ENCODE data around the gene FBXL20.

FBXL20 gene

DNA sequence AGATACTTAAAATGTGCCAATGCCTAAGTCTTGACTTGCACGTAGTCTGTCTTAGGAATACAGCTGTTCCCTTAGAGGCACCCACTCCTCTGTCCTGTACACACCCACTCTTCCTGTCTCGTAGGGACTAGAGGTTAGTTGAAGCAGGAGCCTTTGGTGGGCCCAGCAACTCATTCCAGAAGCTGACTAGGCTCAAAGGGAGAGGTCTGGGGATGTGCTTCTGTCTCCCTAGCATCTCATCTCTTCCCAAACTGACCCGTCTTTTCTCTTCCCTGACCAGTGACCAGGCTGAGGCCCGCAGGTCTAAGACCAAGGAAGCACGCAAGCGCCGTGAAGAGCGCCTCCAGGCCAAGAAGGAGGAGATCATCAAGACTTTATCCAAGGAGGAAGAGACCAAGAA, 197.2 kb downstream of the FBXL20 start:
- H4K8ac ChIP-seq (ENCODE audit: low read depth, low read length): no peak overlapping the region
- H3K14ac ChIP-seq (ENCODE audit: low read length): no peak overlapping the region
- H3K79me1 ChIP-seq (ENCODE audit: low read length): peaks cover 7% of the 10 kb centered on the region
- no peak overlapping the region for H2BK120ac ChIP-seq (ENCODE audit: insufficient read depth, low read length, poor library complexity)
- H3K4me1 ChIP-seq (ENCODE audit: control insufficient read depth in 1 of 2, insufficient read depth in 2 of 2, low read length in 2 of 2): peaks cover 4 to 7% of the 10 kb centered on the region in 2 experiments
- H3K27ac ChIP-seq (ENCODE audit: low read depth, low read length): no peak overlapping the region
- H4K12ac ChIP-seq (ENCODE audit: low read depth, low read length): no peak overlapping the region
- DNase-seq: no peak
- H4K91ac ChIP-seq (ENCODE audit: low read depth, low read length): no peak overlapping the region
- H3K79me2 ChIP-seq (ENCODE audit: control insufficient read depth, insufficient read depth, low read length, poor library complexity): peaks cover 9% of the 10 kb centered on the region
- WGBS (ENCODE audit: extremely low coverage, insufficient coverage, insufficient read length): no CpG with 5 or more reads among the region's 8 CpGs
- peaks cover 4% of the 10 kb centered on the region for H3K27me3 ChIP-seq (ENCODE audit: insufficient read depth, low read length)
- H2BK5ac ChIP-seq (ENCODE audit: low read depth, low read length, poor library complexity): no peak overlapping the region
- H3K4me2 ChIP-seq (ENCODE audit: low read length): no peak overlapping the region
- H3K9me3 ChIP-seq (ENCODE audit: insufficient read depth, low read depth, low read length): peaks cover 2% of the 10 kb centered on the region
- H3K9ac ChIP-seq (ENCODE audit: low read length): no peak overlapping the region
- H3K4me3 ChIP-seq (ENCODE audit: low read depth, low read length): no peak overlapping the region
- no peak overlapping the region for H2AK5ac ChIP-seq (ENCODE audit: low read length)
- H3K23ac ChIP-seq (ENCODE audit: low read length): no peak overlapping the region
- H3K36me3 ChIP-seq (ENCODE audit: control insufficient read depth in 1 of 2, insufficient read depth in 2 of 2, low read length in 2 of 2): peaks cover 31 to 41% of the 10 kb centered on the region in 2 experiments
- H3K18ac ChIP-seq (ENCODE audit: low read length): no peak overlapping the region
- no peak overlapping the region for H3K4ac ChIP-seq (ENCODE audit: low read depth, low read length)
- H2BK12ac ChIP-seq (ENCODE audit: low read length): no peak overlapping the region
- H2AFZ ChIP-seq (ENCODE audit: insufficient read depth, low read length, poor library complexity): no peak overlapping the region

All from trophoblast cell (in vitro differentiated cells and primary cell).